OCI-LY7 (cell line): Measurements from ENCODE around the gene PLXNC1. TPM values are rescaled to one million over a fixed set of nuclear protein-coding genes. Genes with fewer than 3 reads are reported as not detected.

ENCODE experiments used
- BruUV-seq: library from RNA; stranded (reverse); fragments of 400-500 nt; replicated peaks from 2 replicates; lab custom pipeline; 2021; lab: Mats Ljungman, UMichigan
- CTCF ChIA-PET: fragments of 300-600 bp; sonication (Branson Sonifier 250); formaldehyde crosslinking; loops from one replicate; lab custom pipeline; 2022; ENCODE audit warnings: antibody characterized with exemption; ENCODE audit not compliant: unreplicated experiment; lab: Charles Lee
- POLR2A ChIA-PET: fragments of 300-600 bp; sonication (Branson Sonifier 250); formaldehyde crosslinking; loops from one replicate; lab custom pipeline; 2022; ENCODE audit warnings: antibody characterized with exemption; lab: Charles Lee
- DNase-seq: peaks from one replicate; pipeline ENCODE4 v3.0.0-alpha.2; 2015; ENCODE audit warnings: low spot score
- H2AFZ ChIP-seq: fragments of 200-600 bp; sonication (generic), shearing (Covaris generic); 2 replicates; pipeline ENCODE4 v1.6.1; 2014; ENCODE audit warnings: mild to moderate bottlenecking, antibody characterized with exemption, low read length, moderate library complexity
- H3K27ac ChIP-seq: fragments of 200-600 bp; sonication (generic); 2 replicates; pipeline ENCODE4 v1.5.1; 2014; ENCODE audit warnings: mixed run types, low read depth, mild to moderate bottlenecking, moderate library complexity, low read length, inconsistent platforms; ENCODE audit not compliant: poor library complexity, severe bottlenecking
- H3K36me3 ChIP-seq: fragments of 200-600 bp; sonication (generic); 2 replicates; pipeline ENCODE4 v1.6.1; 2014; ENCODE audit warnings: mild to moderate bottlenecking, antibody characterized with exemption, low read length, moderate library complexity, mixed read lengths; ENCODE audit not compliant: insufficient read depth
- H3K4me1 ChIP-seq: fragments of 200-600 bp; sonication (generic); 2 replicates; pipeline ENCODE4 v1.5.1; 2014; ENCODE audit warnings: mild to moderate bottlenecking, low read length; ENCODE audit not compliant: insufficient read depth, poor library complexity, severe bottlenecking
- H3K4me2 ChIP-seq: fragments of 200-600 bp; sonication (generic); 2 replicates; pipeline ENCODE4 v1.6.1; 2014; ENCODE audit warnings: mild to moderate bottlenecking, low read length
- H3K4me3 ChIP-seq: fragments of 200-600 bp; sonication (generic); 2 replicates; pipeline ENCODE4 v1.5.1; 2014; ENCODE audit warnings: mild to moderate bottlenecking, low read depth, low read length; ENCODE audit not compliant: poor library complexity, severe bottlenecking
- H3K79me2 ChIP-seq: fragments of 200-600 bp; sonication (generic); 2 replicates; pipeline ENCODE4 v1.6.1; 2016; ENCODE audit warnings: low read depth, mild to moderate bottlenecking, low read length, moderate library complexity, mixed read lengths; ENCODE audit not compliant: insufficient read depth
- H3K9me2 ChIP-seq: fragments of 200-600 bp; sonication (generic); 2 replicates; pipeline ENCODE4 v1.6.1; 2016; ENCODE audit warnings: mild to moderate bottlenecking, low read length, mixed read lengths; ENCODE audit not compliant: insufficient read depth
- H3K9me3 ChIP-seq: fragments of 200-600 bp; sonication (generic); 2 replicates; pipeline ENCODE4 v1.6.1; 2014; ENCODE audit warnings: mild to moderate bottlenecking, mixed run types, low read length, mixed read lengths
- H4K20me1 ChIP-seq: fragments of 200-600 bp; sonication (generic); 2 replicates; pipeline ENCODE4 v1.6.1; 2014; ENCODE audit warnings: mild to moderate bottlenecking, antibody characterized with exemption, low read length, moderate library complexity, mixed read lengths; ENCODE audit not compliant: insufficient read depth
- EZH2phosphoT487 ChIP-seq: fragments of 200-600 bp; sonication (generic); IDR thresholded peaks from 2 replicates; pipeline ENCODE4 v1.6.1; 2018; ENCODE audit warnings: low read depth, borderline replicate concordance, mild to moderate bottlenecking, mixed run types, antibody characterized with exemption, low read length, moderate library complexity, mixed read lengths
- intact Hi-C: fragments of 100-400 bp; cut with micrococcal nuclease; formaldehyde crosslinking; loops from one replicate; pipeline ENCODE4 v1.10.0; 2022; ENCODE audit not compliant: unreplicated experiment
- total RNA-seq, 2 experiments: library from RNA; depleted of rRNA in 1 of 2; stranded (reverse); fragments of >200 nt in 1 of 2; shearing (Covaris generic) in 1 of 2; gene quantifications; 2 replicates each; pipeline ENCODE4 v1.2.3, GENCODE V29; 2014 to 2022
- TF ChIP-seq, protein P1 (sequence below): fragments of 200-600 bp; sonication (generic); conservative IDR thresholded peaks from 2 replicates; pipeline ENCODE4 v1.5.1; 2014; ENCODE audit warnings: mild to moderate bottlenecking, antibody characterized with exemption, low read length, moderate library complexity, mixed read lengths

Gene PLXNC1
- total RNA-seq, 2 experiments from 2014 or later = 4.5 to 8.0 TPM

GRCh38 chr12:94245631-94246383 is 97.4 kb downstream of the PLXNC1 start:
- intact Hi-C loops = no loop called here
- no peak overlapping the region for H3K4me2 ChIP-seq
- H4K20me1 ChIP-seq = no peaks in the 10 kb centered on the region
- no peak overlapping the region for H2AFZ ChIP-seq
- H3K79me2 ChIP-seq = no peaks in the 10 kb centered on the region
- no peaks in the 10 kb centered on the region for H3K9me2 ChIP-seq
- TF ChIP-seq EZH2phosphoT487 = no peak
- TF ChIP-seq, protein P1, sequence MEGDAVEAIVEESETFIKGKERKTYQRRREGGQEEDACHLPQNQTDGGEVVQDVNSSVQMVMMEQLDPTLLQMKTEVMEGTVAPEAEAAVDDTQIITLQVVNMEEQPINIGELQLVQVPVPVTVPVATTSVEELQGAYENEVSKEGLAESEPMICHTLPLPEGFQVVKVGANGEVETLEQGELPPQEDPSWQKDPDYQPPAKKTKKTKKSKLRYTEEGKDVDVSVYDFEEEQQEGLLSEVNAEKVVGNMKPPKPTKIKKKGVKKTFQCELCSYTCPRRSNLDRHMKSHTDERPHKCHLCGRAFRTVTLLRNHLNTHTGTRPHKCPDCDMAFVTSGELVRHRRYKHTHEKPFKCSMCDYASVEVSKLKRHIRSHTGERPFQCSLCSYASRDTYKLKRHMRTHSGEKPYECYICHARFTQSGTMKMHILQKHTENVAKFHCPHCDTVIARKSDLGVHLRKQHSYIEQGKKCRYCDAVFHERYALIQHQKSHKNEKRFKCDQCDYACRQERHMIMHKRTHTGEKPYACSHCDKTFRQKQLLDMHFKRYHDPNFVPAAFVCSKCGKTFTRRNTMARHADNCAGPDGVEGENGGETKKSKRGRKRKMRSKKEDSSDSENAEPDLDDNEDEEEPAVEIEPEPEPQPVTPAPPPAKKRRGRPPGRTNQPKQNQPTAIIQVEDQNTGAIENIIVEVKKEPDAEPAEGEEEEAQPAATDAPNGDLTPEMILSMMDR = no peak
- POLR2A ChIA-PET = interaction anchor here (0.6 kb wide), 2 partner anchors 12 to 1001 kb away, joined by 3 read pairs; no protein-coding TSS in a partner anchor
- H3K4me1 ChIP-seq = peaks cover 39% of the 10 kb centered on the region
- no peaks in the 10 kb centered on the region for H3K36me3 ChIP-seq
- H3K27ac ChIP-seq = no peak overlapping the region
- no TSS peak for BruUV-seq
- no peaks in the 10 kb centered on the region for H3K9me3 ChIP-seq
- no peak overlapping the region for H3K4me3 ChIP-seq
- CTCF ChIA-PET = no interaction called here
- DNase-seq = no peak

GRCh38 chr12:94247246-94247645 is 98.9 kb downstream of the PLXNC1 start:
- CTCF ChIA-PET = no interaction called here
- H3K27ac ChIP-seq = no peak overlapping the region
- no peaks in the 10 kb centered on the region for H3K9me2 ChIP-seq
- H3K4me2 ChIP-seq = no peak overlapping the region
- no peaks in the 10 kb centered on the region for H3K9me3 ChIP-seq
- intact Hi-C loops = no loop called here
- H3K4me1 ChIP-seq = peaks cover 28% of the 10 kb centered on the region
- H3K79me2 ChIP-seq = no peaks in the 10 kb centered on the region
- no peaks in the 10 kb centered on the region for H3K36me3 ChIP-seq
- TF ChIP-seq, protein P1 = no peak
- TF ChIP-seq EZH2phosphoT487 = no peak
- no peak overlapping the region for H2AFZ ChIP-seq
- H4K20me1 ChIP-seq = no peaks in the 10 kb centered on the region
- no peak overlapping the region for H3K4me3 ChIP-seq
- POLR2A ChIA-PET = interaction anchor here (1.3 kb wide), 1 partner anchor 22 kb away, joined by 3 read pairs; no protein-coding TSS in a partner anchor
- DNase-seq = no peak
- BruUV-seq = no TSS peak

GRCh38 chr12:94248582-94248981 is 100.2 kb downstream of the PLXNC1 start:
- TF ChIP-seq, protein P1 = no peak
- no peak for TF ChIP-seq EZH2phosphoT487
- no peak overlapping the region for H3K27ac ChIP-seq
- peaks cover 17% of the 10 kb centered on the region for H3K4me1 ChIP-seq
- H2AFZ ChIP-seq = no peak overlapping the region
- H3K79me2 ChIP-seq = no peaks in the 10 kb centered on the region
- H3K36me3 ChIP-seq = no peaks in the 10 kb centered on the region
- H4K20me1 ChIP-seq = no peaks in the 10 kb centered on the region
- ChIA-PET CTCF (no interaction called here), POLR2A (interaction anchor here (1.3 kb wide), 1 partner anchor 21 kb away, joined by 3 read pairs; no protein-coding TSS in a partner anchor)
- no peaks in the 10 kb centered on the region for H3K9me2 ChIP-seq
- H3K9me3 ChIP-seq = no peaks in the 10 kb centered on the region
- intact Hi-C loops = no loop called here
- BruUV-seq = no TSS peak
- DNase-seq = no peak
- H3K4me3 ChIP-seq = no peak overlapping the region
- no peak overlapping the region for H3K4me2 ChIP-seq
